Stimulated activated CD8-positive, alpha-beta memory T cell treated with anti-CD3 and anti-CD28 coated beads, Interleukin-12 subunit alpha, Interleukin-12 subunit beta, amount 100 ng/mL, for 24 hours (primary cell): Measurements from ENCODE around the gene ATP8A1.
"Not testable (repeated sequence)": the region's sequence is repeated elsewhere in the genome, so short reads cannot be mapped to it uniquely, and the experiment has no call there.

Source experiments
- DNase-seq: peaks from one replicate; pipeline ENCODE4 v3.0.0-alpha.2; 2020; ENCODE audit errors: extremely low read depth

The ATP8A1 gene

GRCh38 chr4:42467777-42468176 is 189.1 kb downstream of the ATP8A1 start:
- not testable (repeated sequence) for DNase-seq

GRCh38 chr4:42466273-42466844 is 190.5 kb downstream of the ATP8A1 start:
- DNase-seq: no peak

- no peak for DNase-seq
Observed at GRCh38 chr4:42464550-42465094, 192.3 kb downstream of the ATP8A1 start.

- not testable (repeated sequence) for DNase-seq
Observed at GRCh38 chr4:42461216-42461615, 195.7 kb downstream of the ATP8A1 start.

GRCh38 chr4:42460043-42460442 is 196.9 kb downstream of the ATP8A1 start:
- no peak for DNase-seq

- no peak for DNase-seq
Observed at GRCh38 chr4:42458657-42459056, 198.2 kb downstream of the ATP8A1 start.

GRCh38 chr4:42454755-42455420 is 202.0 kb downstream of the ATP8A1 start:
- DNase-seq: no peak

- DNase-seq: no peak
Observed at GRCh38 chr4:42453612-42454011, 203.3 kb downstream of the ATP8A1 start.

GRCh38 chr4:42452823-42453222 is 204.1 kb downstream of the ATP8A1 start:
- no peak for DNase-seq

GRCh38 chr4:42446823-42447222 is 210.1 kb downstream of the ATP8A1 start:
- DNase-seq: no peak

GRCh38 chr4:42445038-42445437 is 211.9 kb downstream of the ATP8A1 start:
- DNase-seq: no peak

GRCh38 chr4:42442601-42443000 is 214.3 kb downstream of the ATP8A1 start:
- no peak for DNase-seq

GRCh38 chr4:42440083-42440482 is 216.8 kb downstream of the ATP8A1 start:
- DNase-seq: no peak

- DNase-seq: no peak
Observed at GRCh38 chr4:42436928-42437565, 219.9 kb downstream of the ATP8A1 start.

- no peak for DNase-seq
Observed at GRCh38 chr4:42428036-42428435, 228.9 kb downstream of the ATP8A1 start.

GRCh38 chr4:42425146-42426065 is 231.5 kb downstream of the ATP8A1 start:
- DNase-seq: no peak

GRCh38 chr4:42420140-42420539 is 236.8 kb downstream of the ATP8A1 start:
- no peak for DNase-seq

GRCh38 chr4:42417550-42417949 is 239.4 kb downstream of the ATP8A1 start:
- DNase-seq: no peak

GRCh38 chr4:42416017-42416416 is 240.9 kb downstream of the ATP8A1 start:
- DNase-seq: no peak

GRCh38 chr4:42415281-42415680 is 241.6 kb downstream of the ATP8A1 start:
- DNase-seq: no peak

- DNase-seq: no peak
Observed at GRCh38 chr4:42412251-42412650, 244.7 kb downstream of the ATP8A1 start.

- no peak for DNase-seq
Observed at GRCh38 chr4:42411803-42412202, 245.1 kb downstream of the ATP8A1 start.
